ENCODE data around the gene HOXB5. TPM values are rescaled to one million over a fixed set of nuclear protein-coding genes. Genes with fewer than 3 reads are reported as not detected.

Gene HOXB5
- total RNA-seq = not detected
- total RNA-seq (2013) = not detected
- 0 to 0.10 (median 0) reads per million in 29 experiments for total RNA-seq

DNA sequence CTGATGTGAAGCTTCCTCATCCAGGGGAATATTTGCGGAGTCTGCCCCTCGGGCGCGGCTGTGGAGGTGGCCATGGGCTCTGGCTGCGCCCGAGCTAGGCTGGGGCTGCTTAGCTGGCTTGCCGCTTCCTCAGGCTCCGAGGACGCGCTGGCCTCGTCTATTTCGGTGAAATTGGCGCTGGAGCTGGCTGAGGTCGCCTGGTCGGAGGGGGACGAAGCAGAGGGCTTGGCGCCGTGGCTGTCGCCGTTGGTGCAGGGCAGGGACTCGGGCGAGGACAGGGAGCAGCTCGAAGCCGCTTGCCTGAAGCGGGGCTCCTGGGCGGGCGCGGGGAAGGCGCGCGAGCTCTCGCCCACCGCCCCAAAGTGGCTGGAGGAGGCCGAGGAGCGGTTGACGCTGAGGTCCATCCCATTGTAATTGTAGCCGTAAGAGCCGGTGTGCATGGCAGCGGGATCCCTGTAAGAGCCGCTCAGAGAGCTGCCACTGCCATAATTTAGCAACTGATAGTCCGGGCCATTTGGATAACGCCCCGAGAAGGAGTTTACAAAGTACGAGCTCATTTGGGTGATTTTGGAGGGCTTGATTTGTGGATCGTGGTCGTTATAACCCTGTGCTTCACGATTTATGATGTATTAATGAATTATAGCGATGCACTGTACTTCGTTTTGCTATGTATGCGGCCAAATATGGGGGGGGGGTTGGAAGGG is at the start of gene HOXB5:
HOXB5 (minus strand) TSS at position 654 of the 704 bp plus-strand sequence; CDS start at position 557, 97 bp downstream.
- peaks cover 41 to 46% (median 43%) of the 10 kb centered on the region in 3 donors for H3K4me1 Mint-ChIP-seq
- peaks cover 5 to 51% of the 10 kb centered on the region in 2 experiments for H3K4me1 ChIP-seq (ENCODE audit: control insufficient read depth in 1 of 2, extremely low read depth in 1 of 2, insufficient read depth in 2 of 2, low read length in 2 of 2)
- no peaks in the 10 kb centered on the region for H3K36me3 Mint-ChIP-seq
- no peaks in the 10 kb centered on the region for H3K9me3 ChIP-seq
- ATAC-seq (replicated peaks in 1 of 4) = peak in 3 of 4 experiments; percentile 21 to 37 (median 31)
- 2% methylated on average over 44 of the region's 50 CpGs for WGBS (ENCODE audit: insufficient coverage)
- no peaks in the 10 kb centered on the region for H3K9me3 Mint-ChIP-seq
- peaks cover under 1 to 88% of the 10 kb centered on the region in 2 experiments for H3K27me3 ChIP-seq (replicated peaks in 1 of 2; ENCODE audit: control insufficient read depth in 2 of 2, extremely low read depth in 1 of 2, insufficient read depth in 2 of 2, low read length in 1 of 2)
- peaks cover 87 to 88% of the 10 kb centered on the region in 2 donors for H3K27me3 Mint-ChIP-seq
- peak within 1 kb of the TSS; percentile 70 to 82 (median 76) for H3K4me3 Mint-ChIP-seq
- DNase-seq = peak in 2 of 35 experiments; percentile 32 to 51
- no peaks in the 10 kb centered on the region for H3K36me3 ChIP-seq (ENCODE audit: control insufficient read depth in 2 of 2, extremely low read depth in 1 of 2, insufficient read depth in 1 of 2, low read length in 1 of 2)
- ChIA-PET CTCF (interaction anchor here (0.5 to 3.1 kb wide), 44 partner anchors 12 to 568 kb away, joined by 3 to 63 read pairs (median 4); partner anchors contain the start of genes HOXB6 (in 1 of the 2) and HOXB8 (in 1 of the 2)), POLR2A (interaction anchor here (0.6 to 1.6 kb wide), 5 partner anchors 241 to 1753 kb away, joined by 3 to 5 read pairs (median 3); no protein-coding TSS in a partner anchor)
- peak within 1 kb of the TSS; percentile 43 to 68 for H3K4me3 ChIP-seq (ENCODE audit: control insufficient read depth in 1 of 2, extremely low read depth in 1 of 2, low read length in 1 of 2)
- no peak within 1 kb of the TSS for H3K27ac ChIP-seq (ENCODE audit: low read length)
- H3K27ac Mint-ChIP-seq = no peak within 1 kb of the TSS

DNA sequence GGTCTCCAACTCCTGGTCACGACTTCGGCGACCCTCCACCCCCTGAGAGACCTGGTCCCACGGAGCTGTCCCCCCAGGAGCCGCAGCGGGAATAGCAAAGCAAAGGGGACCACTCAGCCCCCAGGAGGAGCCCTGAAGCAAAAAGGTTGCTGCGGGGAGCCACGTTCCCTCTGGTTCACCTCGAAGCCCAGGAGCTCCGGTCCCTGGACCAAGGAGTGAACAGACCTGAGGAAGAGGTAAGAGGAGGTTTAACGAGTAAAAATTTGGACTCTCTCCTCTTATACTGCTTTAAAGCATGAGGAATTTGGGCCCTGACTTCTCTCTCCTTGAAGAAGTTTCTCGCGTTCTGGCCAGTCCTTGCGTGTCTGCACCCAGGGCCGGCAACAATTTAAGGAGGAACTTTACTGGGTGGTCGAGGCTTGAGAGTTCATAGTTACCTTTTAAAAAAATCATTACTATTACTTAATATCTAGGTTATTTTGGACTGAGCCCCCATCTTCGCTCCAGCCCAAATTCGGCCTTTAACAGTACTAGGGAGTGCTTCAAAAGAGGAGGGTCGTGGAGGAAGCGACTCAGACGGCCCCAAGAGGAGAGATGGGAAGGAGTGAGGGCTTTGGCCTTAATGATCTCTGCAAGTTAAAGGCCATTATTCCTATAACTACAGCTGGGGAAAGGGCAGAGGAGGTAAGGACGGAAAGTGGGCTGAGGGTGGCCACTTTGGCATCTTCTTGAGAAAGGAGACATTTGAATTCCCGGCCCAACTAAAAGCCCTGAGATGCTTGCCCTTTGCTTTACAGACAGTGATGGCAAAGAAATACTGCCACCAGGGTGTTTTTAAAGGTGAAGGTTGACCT is 49.5 kb upstream of the HOXB5 start:
- no peaks in the 10 kb centered on the region for H3K36me3 Mint-ChIP-seq
- Histone ChIP-seq H3K27ac (ENCODE audit: low read length) (no peak overlapping the region), H3K27me3 (replicated peaks in 1 of 2; ENCODE audit: control insufficient read depth in 2 of 2, extremely low read depth in 1 of 2, insufficient read depth in 2 of 2, low read length in 1 of 2) (peaks cover 23 to 78% of the 10 kb centered on the region in 2 experiments), H3K4me3 (ENCODE audit: control insufficient read depth in 1 of 2, extremely low read depth in 1 of 2, low read length in 1 of 2) (no peak overlapping the region), H3K4me1 (ENCODE audit: control insufficient read depth in 1 of 2, extremely low read depth in 1 of 2, insufficient read depth in 2 of 2, low read length in 2 of 2) (peaks cover 7 to 36% of the 10 kb centered on the region in 2 experiments), H3K9me3 (no peaks in the 10 kb centered on the region), H3K36me3 (ENCODE audit: control insufficient read depth in 2 of 2, extremely low read depth in 1 of 2, insufficient read depth in 1 of 2, low read length in 1 of 2) (no peaks in the 10 kb centered on the region)
- CTCF ChIA-PET = no interaction called here
- DNase-seq = no peak
- peaks cover 25 to 32% (median 30%) of the 10 kb centered on the region in 3 donors for H3K4me1 Mint-ChIP-seq
- peaks cover 69 to 89% of the 10 kb centered on the region in 2 donors for H3K27me3 Mint-ChIP-seq
- H3K9me3 Mint-ChIP-seq = no peaks in the 10 kb centered on the region
- no peak overlapping the region for H3K27ac Mint-ChIP-seq
- H3K4me3 Mint-ChIP-seq = no peak overlapping the region
- 42% methylated on average over 6 of the region's 23 CpGs for WGBS (ENCODE audit: insufficient coverage)
- POLR2A ChIA-PET = no interaction called here
- no peak for ATAC-seq (replicated peaks in 1 of 4)

GRCh38 chr17:48642059-48642842 is 48.7 kb upstream of the HOXB5 start:
- H3K27me3 ChIP-seq (replicated peaks in 1 of 2; ENCODE audit: control insufficient read depth in 2 of 2, extremely low read depth in 1 of 2, insufficient read depth in 2 of 2, low read length in 1 of 2) = peaks cover 24 to 77% of the 10 kb centered on the region in 2 experiments
- ATAC-seq (replicated peaks in 1 of 4) = no peak
- 21% methylated on average over 52 of the region's 58 CpGs for WGBS (ENCODE audit: insufficient coverage)
- Mint-ChIP-seq H3K27me3 (peaks cover 70 to 90% of the 10 kb centered on the region in 2 donors), H3K4me1 (peaks cover 18 to 25% (median 24%) of the 10 kb centered on the region in 3 donors), H3K9me3 (no peaks in the 10 kb centered on the region), H3K27ac (peak overlapping the region in 1 of 2 donors; percentile 72), H3K4me3 (peak overlapping the region in 1 of 3 donors; percentile 9), H3K36me3 (no peaks in the 10 kb centered on the region)
- H3K4me1 ChIP-seq (ENCODE audit: control insufficient read depth in 1 of 2, extremely low read depth in 1 of 2, insufficient read depth in 2 of 2, low read length in 2 of 2) = peaks cover 5 to 29% of the 10 kb centered on the region in 2 experiments
- H3K4me3 ChIP-seq (ENCODE audit: control insufficient read depth in 1 of 2, extremely low read depth in 1 of 2, low read length in 1 of 2) = no peak overlapping the region
- no peak overlapping the region for H3K27ac ChIP-seq (ENCODE audit: low read length)
- no peaks in the 10 kb centered on the region for H3K9me3 ChIP-seq
- no peak for DNase-seq
- H3K36me3 ChIP-seq (ENCODE audit: control insufficient read depth in 2 of 2, extremely low read depth in 1 of 2, insufficient read depth in 1 of 2, low read length in 1 of 2) = no peaks in the 10 kb centered on the region
- CTCF ChIA-PET = no interaction called here
- POLR2A ChIA-PET = no interaction called here

DNA sequence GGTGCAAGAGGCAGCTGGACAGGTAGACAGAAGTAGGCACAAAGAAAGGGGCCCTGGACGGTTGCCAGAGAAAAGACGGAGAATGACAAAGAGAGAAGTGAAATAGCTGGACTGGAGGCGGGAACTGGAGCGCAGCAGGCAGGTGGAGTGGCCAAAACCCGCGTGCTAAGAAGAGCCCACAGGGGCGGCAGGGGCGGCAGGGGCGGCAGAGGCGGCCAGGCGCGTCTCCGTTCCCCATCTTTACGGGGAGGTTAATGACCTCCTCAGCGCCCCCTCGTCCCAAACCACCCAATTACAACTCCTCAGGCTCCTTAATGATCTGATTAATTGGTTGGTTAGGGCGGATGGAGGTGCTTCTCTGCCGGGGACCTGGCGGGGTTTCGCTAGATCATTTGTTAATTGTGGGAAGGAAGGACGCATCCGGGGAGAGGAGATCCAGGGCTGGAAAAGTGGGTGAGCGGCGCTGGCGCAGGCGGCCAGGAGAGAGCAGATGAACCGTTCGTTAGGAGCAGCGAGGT is 48.0 kb upstream of the HOXB5 start:
- Histone ChIP-seq H3K9me3 (no peaks in the 10 kb centered on the region), H3K27me3 (replicated peaks in 1 of 2; ENCODE audit: control insufficient read depth in 2 of 2, extremely low read depth in 1 of 2, insufficient read depth in 2 of 2, low read length in 1 of 2) (peaks cover 26 to 78% of the 10 kb centered on the region in 2 experiments), H3K27ac (ENCODE audit: low read length) (no peak overlapping the region), H3K36me3 (ENCODE audit: control insufficient read depth in 2 of 2, extremely low read depth in 1 of 2, insufficient read depth in 1 of 2, low read length in 1 of 2) (no peaks in the 10 kb centered on the region), H3K4me3 (ENCODE audit: control insufficient read depth in 1 of 2, extremely low read depth in 1 of 2, low read length in 1 of 2) (no peak overlapping the region), H3K4me1 (ENCODE audit: control insufficient read depth in 1 of 2, extremely low read depth in 1 of 2, insufficient read depth in 2 of 2, low read length in 2 of 2) (peaks cover 3 to 25% of the 10 kb centered on the region in 2 experiments)
- ChIA-PET POLR2A (no interaction called here), CTCF (no interaction called here)
- Mint-ChIP-seq H3K4me3 (peak overlapping the region in 1 of 3 donors; percentile 9), H3K36me3 (no peaks in the 10 kb centered on the region), H3K4me1 (peaks cover 20 to 25% (median 24%) of the 10 kb centered on the region in 3 donors), H3K27ac (peak overlapping the region in 1 of 2 donors; percentile 72), H3K27me3 (peaks cover 72 to 94% of the 10 kb centered on the region in 2 donors), H3K9me3 (no peaks in the 10 kb centered on the region)
- no peak for DNase-seq
- 16% methylated on average over 15 of the region's 29 CpGs for WGBS (ENCODE audit: insufficient coverage)
- no peak for ATAC-seq (replicated peaks in 1 of 4)

- no peaks in the 10 kb centered on the region for H3K9me3 ChIP-seq
- H3K4me1 ChIP-seq (ENCODE audit: control insufficient read depth in 1 of 2, extremely low read depth in 1 of 2, insufficient read depth in 2 of 2, low read length in 2 of 2) = peaks cover 0 to 23% of the 10 kb centered on the region in 2 experiments
- Mint-ChIP-seq H3K27me3 (peaks cover 71 to 97% of the 10 kb centered on the region in 2 donors), H3K4me1 (peaks cover 23 to 26% (median 26%) of the 10 kb centered on the region in 3 donors), H3K27ac (no peak overlapping the region), H3K4me3 (no peak overlapping the region), H3K9me3 (no peaks in the 10 kb centered on the region), H3K36me3 (no peaks in the 10 kb centered on the region)
- ChIA-PET POLR2A (no interaction called here), CTCF (interaction anchor here in 1 of 2 donors (1.0 kb wide), 1 partner anchor 15 kb away, joined by 3 read pairs; no protein-coding TSS in a partner anchor)
- H3K27me3 ChIP-seq (replicated peaks in 1 of 2; ENCODE audit: control insufficient read depth in 2 of 2, extremely low read depth in 1 of 2, insufficient read depth in 2 of 2, low read length in 1 of 2) = peaks cover 28 to 78% of the 10 kb centered on the region in 2 experiments
- H3K4me3 ChIP-seq (ENCODE audit: control insufficient read depth in 1 of 2, extremely low read depth in 1 of 2, low read length in 1 of 2) = no peak overlapping the region
- WGBS (ENCODE audit: insufficient coverage) = no CpG with 5 or more reads among the region's 1 CpG
- DNase-seq = no peak
- H3K27ac ChIP-seq (ENCODE audit: low read length) = no peak overlapping the region
- no peaks in the 10 kb centered on the region for H3K36me3 ChIP-seq (ENCODE audit: control insufficient read depth in 2 of 2, extremely low read depth in 1 of 2, insufficient read depth in 1 of 2, low read length in 1 of 2)
- ATAC-seq (replicated peaks in 1 of 4) = no peak
Measured at GRCh38 chr17:48640858-48641180, 47.2 kb upstream of the HOXB5 start.

Measured in T-cell (primary cell).